Activated CD4-positive, alpha-beta T cell treated with anti-CD3 and anti-CD28 coated beads, Interleukin-10, Interleukin-2, amounts not matched to agents 100 ng/mL and 50 ng/mL, durations not matched to agents 16 hours and 8 hours (primary cell): ENCODE measurements around the gene SRSF6.

ENCODE experiments used
- DNase-seq: peaks from one replicate; pipeline ENCODE4 v3.0.0-alpha.2; 2020

The SRSF6 gene

GRCh38 chr20:43450841-43451799 lies 6.6 kb upstream of the SRSF6 start:
- DNase-seq = no peak

GRCh38 chr20:43452404-43453126 lies 5.1 kb upstream of the SRSF6 start:
- no peak for DNase-seq

- DNase-seq = peak; percentile 8
Observed at GRCh38 chr20:43456252-43456651, 1.4 kb upstream of the SRSF6 start.

GRCh38 chr20:43456809-43457639 lies 672 bp upstream of the SRSF6 start:
- peak; percentile 91 for DNase-seq

- DNase-seq = peak; percentile 31
Observed at GRCh38 chr20:43458422-43458924, 777 bp downstream of the SRSF6 start.

GRCh38 chr20:43459022-43459942 lies 1.6 kb downstream of the SRSF6 start:
- DNase-seq = peak; percentile 36

- DNase-seq = no peak
Observed at GRCh38 chr20:43460172-43460829, 2.6 kb downstream of the SRSF6 start.

- no peak for DNase-seq
Observed at GRCh38 chr20:43460830-43461200, 3.1 kb downstream of the SRSF6 start.

- DNase-seq = no peak
Observed at GRCh38 chr20:43461894-43462659, 4.4 kb downstream of the SRSF6 start.

GRCh38 chr20:43462660-43463526 lies 5.2 kb downstream of the SRSF6 start:
- no peak for DNase-seq

GRCh38 chr20:43463527-43464218 lies 6.0 kb downstream of the SRSF6 start:
- no peak for DNase-seq

GRCh38 chr20:43464219-43464790 lies 6.6 kb downstream of the SRSF6 start:
- DNase-seq = no peak

- DNase-seq = no peak
Observed at GRCh38 chr20:43465625-43465943, 7.9 kb downstream of the SRSF6 start.

GRCh38 chr20:43467589-43467988 lies 9.9 kb downstream of the SRSF6 start:
- no peak for DNase-seq

- no peak for DNase-seq
Observed at GRCh38 chr20:43472671-43473380, 15.1 kb downstream of the SRSF6 start.

GRCh38 chr20:43473381-43473704 lies 15.6 kb downstream of the SRSF6 start:
- DNase-seq = no peak

- DNase-seq = no peak
Observed at GRCh38 chr20:43477193-43477592, 19.5 kb downstream of the SRSF6 start.

GRCh38 chr20:43477619-43478018 lies 19.9 kb downstream of the SRSF6 start:
- no peak for DNase-seq
